Tibial artery (tissue), 4 donors: ENCODE measurements around the gene SMOC2.

ENCODE experiments used
- DNase-seq, 2 donors: peaks; one replicate each; pipeline ENCODE4 v3.0.0-alpha.2; 2019
- H3K27ac ChIP-seq, 2 donors: fragments of 200-600 bp; sonication (generic) in 1 of 2; 1 replicate in 1 of 2; 2 replicates in 1 of 2; pipeline ENCODE4 v1.5.1; 2018 to 2019; ENCODE audit warnings: mild to moderate bottlenecking in 1 of 2
- H3K27me3 ChIP-seq, 2 donors: fragments of 200-600 bp; sonication (generic) in 1 of 2; one replicate each; pipeline versions ENCODE4 v1.5.1 to v1.6.0; 2016 to 2019
- H3K36me3 ChIP-seq, 3 donors: fragments of 200-600 bp; sonication (generic) in 2 of 3; one replicate each; pipeline ENCODE4 v1.5.1; 2016 to 2019; ENCODE audit warnings: mild to moderate bottlenecking in 2 of 3
- H3K4me1 ChIP-seq, 4 donors: fragments of 200-600 bp; sonication (generic) in 2 of 4; 1 replicate in 3 of 4; 2 replicates in 1 of 4; pipeline ENCODE4 v1.5.1; 2016 to 2019
- H3K4me3 ChIP-seq, 2 donors: fragments of 200-600 bp; sonication (generic) in 1 of 2; 1 replicate in 1 of 2; 2 replicates in 1 of 2; pipeline ENCODE4 v1.5.1; 2018 to 2019; ENCODE audit warnings: mild to moderate bottlenecking in 2 of 2
- H3K9me3 ChIP-seq, 3 donors: fragments of 200-600 bp; sonication (generic) in 1 of 3; one replicate each; pipeline ENCODE4 v1.5.1; 2016 to 2019
- CTCF ChIP-seq, 2 experiments: fragments of 200-600 bp in 1 of 2; fragments of 450-650 bp in 1 of 2; IDR thresholded peaks; one replicate each; pipeline ENCODE4 v1.5.1; 2017 to 2019; ENCODE audit warnings: antibody characterized with exemption in 2 of 2, mild to moderate bottlenecking in 1 of 2, moderate library complexity in 1 of 2
- intact Hi-C: fragments of 100-400 bp; cut with DNase I; formaldehyde crosslinking; loops from one replicate; pipeline ENCODE4 v1.15.0; 2023; ENCODE audit warnings: low total_unique reads

SMOC2 gene

GRCh38 chr6:168546730-168547129 is 105.7 kb downstream of the SMOC2 start:
- no peaks in the 10 kb centered on the region for H3K27me3 ChIP-seq
- H3K36me3 ChIP-seq = peaks cover 0 to 3% (median 0%) of the 10 kb centered on the region in 3 donors
- intact Hi-C loops = no loop called here
- no peaks in the 10 kb centered on the region for H3K9me3 ChIP-seq
- no peak for DNase-seq
- no peak overlapping the region for H3K4me3 ChIP-seq
- H3K27ac ChIP-seq = peak overlapping the region; percentile 62 to 71
- no peak for TF ChIP-seq CTCF (IDR thresholded peaks at IDR 0.05)
- H3K4me1 ChIP-seq = peaks cover 0 to 31% (median 13%) of the 10 kb centered on the region in 4 donors

- H3K36me3 ChIP-seq = peaks cover 0 to 4% (median 3%) of the 10 kb centered on the region in 3 donors
- no peak for DNase-seq
- H3K27ac ChIP-seq = no peak overlapping the region
- intact Hi-C loops = no loop called here
- no peaks in the 10 kb centered on the region for H3K27me3 ChIP-seq
- TF ChIP-seq CTCF (IDR thresholded peaks at IDR 0.05) = no peak
- H3K9me3 ChIP-seq = no peaks in the 10 kb centered on the region
- H3K4me1 ChIP-seq = peaks cover 0 to 14% (median 2%) of the 10 kb centered on the region in 4 donors
- H3K4me3 ChIP-seq = no peak overlapping the region
Observed at GRCh38 chr6:168550326-168550725, 109.3 kb downstream of the SMOC2 start.

DNA sequence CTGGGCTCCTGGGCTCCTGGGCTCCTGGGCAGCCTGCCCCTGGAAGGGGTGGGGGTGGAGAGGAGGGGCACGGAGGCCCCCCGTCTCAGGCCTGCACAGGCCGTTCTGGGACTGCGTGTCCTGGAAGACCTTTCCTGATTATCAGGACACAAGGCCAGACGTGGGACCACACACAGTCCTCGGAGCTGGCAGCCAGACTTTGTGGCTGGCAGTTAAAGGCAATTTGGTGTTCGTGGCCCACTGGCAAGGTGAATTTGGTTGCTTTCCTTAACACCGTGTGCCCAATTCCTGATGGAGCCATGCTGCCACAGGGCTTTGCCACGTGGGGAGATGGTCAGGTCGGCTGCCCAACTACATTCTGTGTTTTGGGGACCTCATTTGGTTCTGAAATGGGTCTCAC is 113.5 kb downstream of the SMOC2 start:
- no peaks in the 10 kb centered on the region for H3K27me3 ChIP-seq
- no peak overlapping the region for H3K27ac ChIP-seq
- H3K36me3 ChIP-seq = peaks cover 0 to 9% (median 3%) of the 10 kb centered on the region in 3 donors
- no peaks in the 10 kb centered on the region for H3K9me3 ChIP-seq
- H3K4me1 ChIP-seq = no peaks in the 10 kb centered on the region
- TF ChIP-seq CTCF (IDR thresholded peaks at IDR 0.05) = no peak
- DNase-seq = no peak
- intact Hi-C loops = no loop called here
- no peak overlapping the region for H3K4me3 ChIP-seq

- no peak for TF ChIP-seq CTCF (IDR thresholded peaks at IDR 0.05)
- Histone ChIP-seq H3K9me3 (no peaks in the 10 kb centered on the region), H3K4me3 (no peak overlapping the region), H3K27me3 (no peaks in the 10 kb centered on the region), H3K27ac (no peak overlapping the region), H3K36me3 (peaks cover 0 to 9% (median 3%) of the 10 kb centered on the region in 3 donors), H3K4me1 (no peaks in the 10 kb centered on the region)
- intact Hi-C loops = no loop called here
- no peak for DNase-seq
Observed at GRCh38 chr6:168554898-168555617, 114.1 kb downstream of the SMOC2 start.

- peaks cover 0 to 9% (median 3%) of the 10 kb centered on the region in 3 donors for H3K36me3 ChIP-seq
- no peaks in the 10 kb centered on the region for H3K27me3 ChIP-seq
- intact Hi-C loops = no loop called here
Observed at GRCh38 chr6:168555618-168556273, 114.8 kb downstream of the SMOC2 start.

More at GRCh38 chr6:168555618-168556273, 114.8 kb downstream of the SMOC2 start:
- Histone ChIP-seq H3K4me1 (no peaks in the 10 kb centered on the region), H3K27ac (no peak overlapping the region), H3K9me3 (no peaks in the 10 kb centered on the region), H3K4me3 (no peak overlapping the region)
- no peak for TF ChIP-seq CTCF (IDR thresholded peaks at IDR 0.05)
- DNase-seq = no peak
